HUDEP-2 (cell line): ENCODE results near the gene PIK3AP1.
A peak's percentile ranks its signal among the peaks of the same experiment; 100 is the strongest.
"Not testable (repeated sequence)": the region's sequence is repeated elsewhere in the genome, so short reads cannot be mapped to it uniquely, and the experiment has no call there.

Source experiments
- DNase-seq, 76 experiments: peaks; one replicate each; lab custom pipeline; 2025; ENCODE audit not compliant: unreplicated experiment in 76 of 76; lab: John Stamatoyannopoulos, UW

The PIK3AP1 gene

GRCh38 chr10:96560489-96560888, 159.8 kb downstream of the PIK3AP1 start:
- DNase-seq: no peak

- peak in 17 of 76 experiments; percentile 5 to 26 (median 13) for DNase-seq
Measured at GRCh38 chr10:96556003-96556402, 164.3 kb downstream of the PIK3AP1 start.

DNA sequence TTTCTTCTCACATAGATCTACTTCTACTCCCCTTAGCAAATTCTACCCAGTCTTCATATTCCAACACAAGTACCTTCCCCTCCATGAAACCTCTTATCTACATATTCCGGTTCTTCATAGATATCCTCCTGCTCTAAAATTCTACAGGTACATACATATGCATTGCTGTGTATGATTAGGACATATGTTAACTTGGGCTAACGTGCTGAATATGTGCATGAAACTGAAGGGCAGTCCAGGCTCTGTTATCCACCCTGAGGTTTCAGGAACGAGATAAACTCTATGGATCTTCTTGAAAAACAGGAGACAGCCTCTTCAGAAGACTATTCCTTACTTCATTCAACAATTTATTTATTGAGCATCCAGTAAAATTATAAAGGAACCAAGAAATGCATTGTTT, 165.0 kb downstream of the PIK3AP1 start:
- no peak for DNase-seq

DNA sequence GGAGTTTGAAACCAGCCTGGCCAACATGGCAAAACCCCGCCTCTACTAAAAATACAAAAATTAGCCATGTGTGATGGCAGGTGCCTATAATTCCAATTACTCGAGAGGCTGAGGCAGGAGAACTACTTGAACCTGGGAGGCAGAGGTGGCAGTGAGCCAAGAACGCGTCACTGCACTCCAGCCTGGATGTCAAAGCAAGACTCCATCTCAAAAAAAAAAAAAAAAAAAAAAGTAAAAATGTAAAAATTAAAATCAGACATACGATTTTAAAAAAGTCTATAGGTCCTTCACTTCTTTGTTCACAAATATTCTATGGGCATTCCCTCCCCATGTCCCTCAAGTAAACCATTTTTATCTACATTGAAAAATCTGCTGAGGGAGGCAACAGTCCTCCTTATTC, 171.7 kb downstream of the PIK3AP1 start:
- no peak for DNase-seq

- not testable (repeated sequence) for DNase-seq
Measured at GRCh38 chr10:96545558-96545957, 174.8 kb downstream of the PIK3AP1 start.
